RWPE1 (cell line): ENCODE data around the gene RBBP7.

ENCODE experiments used
- CTCF ChIA-PET: fragments of 350-600 bp; sonication (Branson Sonifier 250); formaldehyde crosslinking; extraction: SDS; loops from one replicate; lab custom pipeline; 2021; lab: Yijun Ruan, JAX
- POLR2A ChIA-PET: fragments of 400-600 bp; formaldehyde crosslinking; extraction: SDS; loops from one replicate; lab custom pipeline; 2020; ENCODE audit warnings: antibody characterized with exemption; ENCODE audit not compliant: low non-redundant PET; lab: Yijun Ruan, JAX
- DNase-seq: peaks from one replicate; pipeline ENCODE4 v3.0.0; 2012; ENCODE audit warnings: low spot score
- H3K27ac ChIP-seq: fragments of 450-650 bp; 2 replicates; pipeline ENCODE4 v1.5.1; 2017
- CTCF ChIP-seq: fragments of 450-650 bp; conservative IDR thresholded peaks from 2 replicates; pipeline ENCODE4 v1.5.1; 2017; ENCODE audit warnings: low read depth, mild to moderate bottlenecking

The RBBP7 gene

GRCh38 chrX:16804923-16805464, 65.2 kb downstream of the RBBP7 start:
- DNase-seq = no peak
- TF ChIP-seq CTCF = no peak
- ChIA-PET POLR2A (no interaction called here), CTCF (no interaction called here)
- no peak overlapping the region for H3K27ac ChIP-seq

GRCh38 chrX:16797841-16798240, 72.3 kb downstream of the RBBP7 start:
- ChIA-PET POLR2A (no interaction called here), CTCF (no interaction called here)
- no peak for TF ChIP-seq CTCF
- DNase-seq = no peak
- H3K27ac ChIP-seq = no peak overlapping the region

- ChIA-PET CTCF (no interaction called here), POLR2A (no interaction called here)
- no peak for TF ChIP-seq CTCF
These were observed 72.8 kb downstream of the RBBP7 start for GRCh38 chrX:16797358-16797757.

GRCh38 chrX:16796298-16796697, 73.9 kb downstream of the RBBP7 start:
- ChIA-PET CTCF (no interaction called here), POLR2A (no interaction called here)
- TF ChIP-seq CTCF = no peak
- no peak for DNase-seq
- H3K27ac ChIP-seq = no peak overlapping the region

More at GRCh38 chrX:16797358-16797757, 72.8 kb downstream of the RBBP7 start:
- DNase-seq = no peak
- H3K27ac ChIP-seq = no peak overlapping the region
